Measurements from ENCODE around the gene NCKAP5L. TPM values are rescaled to one million over a fixed set of nuclear protein-coding genes. Genes with fewer than 3 reads are reported as not detected.

Gene NCKAP5L
- total and polyA plus RNA-seq, 2 donors from 2014 or later: 7.2 to 20.6 TPM

GRCh38 chr12:49876070-49876469 is 47.9 kb upstream of the NCKAP5L start:
- intact Hi-C loops (cut with DNase I): no loop called here
- FAIRE-seq: no peak

GRCh38 chr12:49875115-49875720 is 47.0 kb upstream of the NCKAP5L start:
- Histone ChIP-seq H3K27ac (ENCODE audit: low read depth in 2 of 2, low read length in 2 of 2) (no peak overlapping the region), H3K27me3 (ENCODE audit: control insufficient read depth, insufficient read depth, low read length) (no peaks in the 10 kb centered on the region), H3K4me3 (ENCODE audit: low read length in 3 of 3) (no peak overlapping the region), H3K9ac (ENCODE audit: low read length in 3 of 3) (no peak overlapping the region), H3K4me1 (ENCODE audit: control insufficient read depth in 2 of 3, insufficient read depth in 2 of 3, low read depth in 1 of 3, low read length in 3 of 3) (peaks cover 0 to 21% (median 17%) of the 10 kb centered on the region in 3 donors), H3K36me3 (ENCODE audit: control insufficient read depth in 2 of 3, insufficient read depth in 3 of 3, low read length in 3 of 3) (peaks cover 0 to 9% (median 0%) of the 10 kb centered on the region in 3 donors), H3K9me3 (ENCODE audit: control insufficient read depth in 2 of 3, insufficient read depth in 1 of 3, low read length in 3 of 3) (peaks cover 0 to 11% (median 0%) of the 10 kb centered on the region in 3 donors)
- peak in 1 of 5 donors; percentile 18 for DNase-seq
- FAIRE-seq: no peak
- intact Hi-C loops (cut with DNase I): no loop called here
- no peak for TF ChIP-seq CTCF (IDR thresholded peaks at IDR 0.05; ENCODE audit: borderline replicate concordance, extremely low read depth, insufficient read depth)

More at GRCh38 chr12:49876070-49876469, 47.9 kb upstream of the NCKAP5L start:
- Histone ChIP-seq H3K4me3 (ENCODE audit: low read length in 3 of 3) (no peak overlapping the region), H3K27ac (ENCODE audit: low read depth in 2 of 2, low read length in 2 of 2) (no peak overlapping the region), H3K4me1 (ENCODE audit: control insufficient read depth in 2 of 3, insufficient read depth in 2 of 3, low read depth in 1 of 3, low read length in 3 of 3) (peaks cover 0 to 21% (median 17%) of the 10 kb centered on the region in 3 donors), H3K9me3 (ENCODE audit: control insufficient read depth in 2 of 3, insufficient read depth in 1 of 3, low read length in 3 of 3) (peaks cover 0 to 11% (median 0%) of the 10 kb centered on the region in 3 donors), H3K27me3 (ENCODE audit: control insufficient read depth, insufficient read depth, low read length) (no peaks in the 10 kb centered on the region), H3K9ac (ENCODE audit: low read length in 3 of 3) (no peak overlapping the region), H3K36me3 (ENCODE audit: control insufficient read depth in 2 of 3, insufficient read depth in 3 of 3, low read length in 3 of 3) (peaks cover 0 to 12% (median 2%) of the 10 kb centered on the region in 3 donors)
- no peak for DNase-seq
- no peak for TF ChIP-seq CTCF (IDR thresholded peaks at IDR 0.05; ENCODE audit: borderline replicate concordance, extremely low read depth, insufficient read depth)

- peak in 1 of 5 donors; percentile 45 for DNase-seq
- no peak for TF ChIP-seq CTCF (IDR thresholded peaks at IDR 0.05; ENCODE audit: borderline replicate concordance, extremely low read depth, insufficient read depth)
- H3K27ac ChIP-seq (ENCODE audit: low read depth in 2 of 2, low read length in 2 of 2): no peak overlapping the region
- peaks cover 0 to 2% (median 0%) of the 10 kb centered on the region in 3 donors for H3K36me3 ChIP-seq (ENCODE audit: control insufficient read depth in 2 of 3, insufficient read depth in 3 of 3, low read length in 3 of 3)
- peaks cover 0 to 5% (median 0%) of the 10 kb centered on the region in 3 donors for H3K9me3 ChIP-seq (ENCODE audit: control insufficient read depth in 2 of 3, insufficient read depth in 1 of 3, low read length in 3 of 3)
- FAIRE-seq: no peak
- no peak overlapping the region for H3K4me3 ChIP-seq (ENCODE audit: low read length in 3 of 3)
- peaks cover 0 to 23% (median 21%) of the 10 kb centered on the region in 3 donors for H3K4me1 ChIP-seq (ENCODE audit: control insufficient read depth in 2 of 3, insufficient read depth in 2 of 3, low read depth in 1 of 3, low read length in 3 of 3)
- no peaks in the 10 kb centered on the region for H3K27me3 ChIP-seq (ENCODE audit: control insufficient read depth, insufficient read depth, low read length)
- intact Hi-C loops (cut with DNase I): no loop called here
- no peak overlapping the region for H3K9ac ChIP-seq (ENCODE audit: low read length in 3 of 3)
These were observed 46.1 kb upstream of the NCKAP5L start for GRCh38 chr12:49874142-49874897.
